Calu3 (cell line): ENCODE data around the gene HMGN2. TPM values are rescaled to one million over a fixed set of nuclear protein-coding genes. Genes with fewer than 3 reads are reported as not detected.

Experiments used
- BruUV-seq: library from RNA; stranded (reverse); fragments of 400-500 nt; replicated peaks from 2 replicates; lab custom pipeline; 2021; lab: Mats Ljungman, UMichigan
- CTCF ChIA-PET: fragments of 300-600 bp; sonication (Branson Sonifier 250); formaldehyde crosslinking; loops from one replicate; lab custom pipeline; 2022; ENCODE audit warnings: antibody characterized with exemption; lab: Charles Lee
- DNase-seq: peaks from one replicate; pipeline ENCODE4 v3.0.0; 2022
- H3K27ac Mint-ChIP-seq: one replicate; pipeline ENCODE4 v1.8.0; 2022; ENCODE audit warnings: mixed read lengths; ENCODE audit not compliant: unreplicated experiment
- H3K27me3 Mint-ChIP-seq: one replicate; pipeline ENCODE4 v1.8.0; 2022; ENCODE audit warnings: mixed read lengths; ENCODE audit not compliant: unreplicated experiment
- H3K36me3 Mint-ChIP-seq: one replicate; pipeline ENCODE4 v1.8.0; 2022; ENCODE audit warnings: mild to moderate bottlenecking, moderate library complexity, mixed read lengths; ENCODE audit not compliant: insufficient read depth, unreplicated experiment
- H3K4me1 Mint-ChIP-seq: one replicate; pipeline ENCODE4 v1.8.0; 2022; ENCODE audit warnings: mild to moderate bottlenecking, low read depth, mixed read lengths; ENCODE audit not compliant: unreplicated experiment
- H3K4me3 Mint-ChIP-seq: one replicate; pipeline ENCODE4 v1.8.0; 2022; ENCODE audit warnings: mild to moderate bottlenecking, low read depth, moderate library complexity, mixed read lengths; ENCODE audit not compliant: unreplicated experiment
- H3K9me3 Mint-ChIP-seq: one replicate; pipeline ENCODE4 v1.8.0; 2022; ENCODE audit warnings: low read depth, mixed read lengths; ENCODE audit not compliant: unreplicated experiment
- intact Hi-C: fragments of 100-400 bp; cut with micrococcal nuclease; formaldehyde crosslinking; loops from one replicate; pipeline ENCODE4 v1.10.0; 2022; ENCODE audit not compliant: unreplicated experiment
- total RNA-seq: library from RNA; stranded (reverse); gene quantifications from 2 replicates; pipeline ENCODE4 v1.2.3, GENCODE V29; 2022
- TF ChIP-seq, protein P1 (sequence below): fragments of 200-600 bp; IDR thresholded peaks from one replicate; pipeline ENCODE4 v1.8.0; 2022; ENCODE audit warnings: antibody characterized with exemption; ENCODE audit not compliant: unreplicated experiment

The HMGN2 gene
- total RNA-seq, 1 experiment from 2014 or later = 290 TPM

DNA sequence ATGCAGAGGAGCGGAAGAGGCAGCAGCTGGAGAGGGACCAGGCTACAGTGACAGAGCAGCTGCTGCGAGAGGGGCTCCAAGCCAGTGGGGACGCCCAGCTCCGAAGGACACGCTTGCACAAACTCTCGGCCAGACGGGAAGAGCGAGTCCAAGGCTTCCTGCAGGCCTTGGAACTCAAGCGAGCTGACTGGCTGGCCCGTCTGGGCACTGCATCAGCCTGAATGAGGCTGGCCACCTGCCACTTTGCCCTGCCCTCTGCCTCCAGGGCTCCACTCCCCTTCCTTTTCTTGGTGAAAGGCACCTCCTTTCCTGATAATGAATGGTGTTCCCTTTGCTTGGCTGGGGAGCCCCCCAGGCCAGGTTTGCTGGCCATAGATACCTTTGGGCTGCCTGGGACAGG lies 3.3 kb upstream of the HMGN2 start:
- CTCF ChIA-PET = no interaction called here
- TF ChIP-seq, protein P1, sequence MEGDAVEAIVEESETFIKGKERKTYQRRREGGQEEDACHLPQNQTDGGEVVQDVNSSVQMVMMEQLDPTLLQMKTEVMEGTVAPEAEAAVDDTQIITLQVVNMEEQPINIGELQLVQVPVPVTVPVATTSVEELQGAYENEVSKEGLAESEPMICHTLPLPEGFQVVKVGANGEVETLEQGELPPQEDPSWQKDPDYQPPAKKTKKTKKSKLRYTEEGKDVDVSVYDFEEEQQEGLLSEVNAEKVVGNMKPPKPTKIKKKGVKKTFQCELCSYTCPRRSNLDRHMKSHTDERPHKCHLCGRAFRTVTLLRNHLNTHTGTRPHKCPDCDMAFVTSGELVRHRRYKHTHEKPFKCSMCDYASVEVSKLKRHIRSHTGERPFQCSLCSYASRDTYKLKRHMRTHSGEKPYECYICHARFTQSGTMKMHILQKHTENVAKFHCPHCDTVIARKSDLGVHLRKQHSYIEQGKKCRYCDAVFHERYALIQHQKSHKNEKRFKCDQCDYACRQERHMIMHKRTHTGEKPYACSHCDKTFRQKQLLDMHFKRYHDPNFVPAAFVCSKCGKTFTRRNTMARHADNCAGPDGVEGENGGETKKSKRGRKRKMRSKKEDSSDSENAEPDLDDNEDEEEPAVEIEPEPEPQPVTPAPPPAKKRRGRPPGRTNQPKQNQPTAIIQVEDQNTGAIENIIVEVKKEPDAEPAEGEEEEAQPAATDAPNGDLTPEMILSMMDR = no peak
- Mint-ChIP-seq H3K9me3 (no peaks in the 10 kb centered on the region), H3K27ac (no peak overlapping the region), H3K4me3 (no peak overlapping the region), H3K4me1 (peaks cover 15% of the 10 kb centered on the region), H3K36me3 (peaks cover 44% of the 10 kb centered on the region), H3K27me3 (no peaks in the 10 kb centered on the region)
- no peak for DNase-seq
- intact Hi-C loops = no loop called here
- BruUV-seq = no TSS peak

DNA sequence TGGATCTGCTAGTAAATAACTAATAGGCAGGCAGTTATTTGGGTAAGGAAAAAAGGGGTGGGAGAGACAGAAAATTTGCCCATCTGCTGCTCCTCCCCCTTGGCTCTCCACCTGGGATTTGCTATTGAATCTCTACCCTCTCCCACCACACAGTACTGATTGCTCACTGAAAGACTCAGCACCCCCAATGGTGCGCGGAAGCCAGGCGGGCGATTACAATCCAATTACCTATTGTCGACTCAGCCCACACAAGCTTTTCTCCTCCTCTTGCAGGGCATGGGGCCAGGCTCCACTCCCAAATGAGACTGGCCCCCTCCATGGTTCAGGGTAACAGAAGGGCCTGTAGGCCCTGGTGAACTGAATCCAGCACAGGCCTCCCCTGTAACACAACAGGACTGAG lies 2.7 kb upstream of the HMGN2 start:
- H3K36me3 Mint-ChIP-seq = peaks cover 49% of the 10 kb centered on the region
- no TSS peak for BruUV-seq
- intact Hi-C loops = no loop called here

DNA sequence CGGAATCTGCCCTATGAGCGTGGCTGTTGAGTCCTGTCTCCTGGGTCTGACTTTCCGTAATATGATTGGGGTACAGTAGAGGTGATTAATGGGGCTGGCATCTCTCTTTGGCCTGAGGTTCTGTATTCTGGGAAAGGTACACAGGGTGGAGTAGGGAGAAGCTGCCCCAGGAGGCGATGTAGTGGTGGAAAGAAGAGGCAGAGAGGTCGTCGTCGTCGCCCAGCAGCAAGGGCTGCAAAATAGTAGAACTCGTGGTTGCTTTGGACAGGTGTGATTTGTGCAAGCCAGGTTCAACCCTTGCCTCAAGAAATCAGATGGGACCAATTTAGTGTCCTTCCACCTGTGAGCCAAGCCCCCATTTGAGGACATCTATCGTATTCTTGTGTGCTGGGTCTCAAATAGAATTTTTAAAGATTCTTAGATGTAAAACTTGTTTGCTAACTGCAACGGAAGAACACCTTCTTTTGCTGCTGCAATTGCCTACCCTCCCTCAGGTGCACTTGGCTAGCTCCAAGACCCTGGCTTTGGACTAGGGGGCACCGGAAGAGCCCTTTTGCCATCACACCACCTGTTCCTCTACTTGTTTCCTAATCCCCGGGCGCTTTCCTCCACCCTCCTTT lies 1.3 kb upstream of the HMGN2 start:
- DNase-seq = peak; percentile 5
- no peaks in the 10 kb centered on the region for H3K9me3 Mint-ChIP-seq
- H3K4me3 Mint-ChIP-seq = peak overlapping the region; percentile 76
- peak overlapping the region; percentile 89 for H3K27ac Mint-ChIP-seq
- H3K4me1 Mint-ChIP-seq = peaks cover 15% of the 10 kb centered on the region
- intact Hi-C loops = no loop called here
- no TSS peak for BruUV-seq
- no peaks in the 10 kb centered on the region for H3K27me3 Mint-ChIP-seq
- TF ChIP-seq, protein P1 = no peak
- H3K36me3 Mint-ChIP-seq = peaks cover 54% of the 10 kb centered on the region
- CTCF ChIA-PET = no interaction called here

More for the DNA sequence above, 2.7 kb upstream of the HMGN2 start:
- Mint-ChIP-seq H3K4me3 (no peak overlapping the region), H3K9me3 (no peaks in the 10 kb centered on the region), H3K27me3 (no peaks in the 10 kb centered on the region), H3K4me1 (peaks cover 15% of the 10 kb centered on the region), H3K27ac (no peak overlapping the region)
- no peak for DNase-seq
- CTCF ChIA-PET = no interaction called here
- TF ChIP-seq, protein P1 = no peak

DNA sequence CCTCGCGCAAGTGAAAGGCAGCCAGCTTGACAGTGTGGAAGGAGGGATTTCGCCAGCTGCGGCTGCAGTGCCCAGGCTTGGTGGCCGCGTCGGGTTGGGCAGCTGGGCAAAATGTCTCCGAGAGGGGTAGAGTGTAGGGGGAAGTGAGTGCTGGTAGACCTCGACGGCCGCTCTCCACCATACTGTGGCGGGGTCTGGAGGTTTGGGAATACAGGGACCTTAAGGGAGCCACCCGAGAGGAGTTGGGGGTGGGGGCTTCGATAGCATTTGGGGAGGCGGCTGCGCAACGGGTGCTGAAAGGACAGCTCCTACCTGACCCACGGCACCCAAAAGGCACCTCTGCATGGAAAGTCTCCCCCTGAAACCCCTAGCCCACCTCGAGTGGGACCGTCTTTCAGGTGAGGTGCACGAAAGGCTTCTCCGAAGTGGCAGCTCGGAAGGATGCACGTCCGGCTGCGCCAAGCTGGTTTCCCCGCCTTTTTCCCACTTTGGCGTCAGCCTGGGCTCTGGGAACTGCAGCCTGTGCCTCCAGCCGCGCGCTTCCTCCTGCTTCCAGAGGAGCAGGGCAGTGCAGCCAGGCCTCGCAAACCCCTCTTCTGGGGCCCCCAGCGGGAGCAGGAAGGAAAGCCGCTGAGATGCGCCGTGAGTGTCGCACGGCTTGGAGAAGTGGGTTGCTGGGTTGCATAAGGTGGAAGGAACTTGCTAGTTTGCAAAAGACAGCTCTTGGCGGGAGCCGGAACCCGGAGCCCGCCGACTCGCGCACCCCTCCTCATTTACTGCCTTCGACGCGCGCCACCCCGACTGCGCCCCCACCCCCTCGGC lies 531 bp upstream of the HMGN2 start:
- DNase-seq = peak; percentile 63
- peak overlapping the region; percentile 76 for H3K4me3 Mint-ChIP-seq
- peaks cover 15% of the 10 kb centered on the region for H3K4me1 Mint-ChIP-seq
- no peaks in the 10 kb centered on the region for H3K9me3 Mint-ChIP-seq
- intact Hi-C loops = no loop called here
- TSS peak; percentile 46 for BruUV-seq
- H3K36me3 Mint-ChIP-seq = peaks cover 54% of the 10 kb centered on the region
- peak overlapping the region; percentile 89 for H3K27ac Mint-ChIP-seq
- no peaks in the 10 kb centered on the region for H3K27me3 Mint-ChIP-seq
- TF ChIP-seq, protein P1 = no peak
- CTCF ChIA-PET = no interaction called here
